C4-2B (cell line): ENCODE measurements around the gene LDB2.

Source experiments
- CTCF ChIP-seq: fragments of 450-650 bp; conservative IDR thresholded peaks from 2 replicates; pipeline ENCODE4 v1.5.1; 2017; ENCODE audit warnings: mild to moderate bottlenecking
- ZFX ChIP-seq: fragments of 450-650 bp; IDR thresholded peaks from 2 replicates; pipeline ENCODE4 v1.6.1; 2017

DNA sequence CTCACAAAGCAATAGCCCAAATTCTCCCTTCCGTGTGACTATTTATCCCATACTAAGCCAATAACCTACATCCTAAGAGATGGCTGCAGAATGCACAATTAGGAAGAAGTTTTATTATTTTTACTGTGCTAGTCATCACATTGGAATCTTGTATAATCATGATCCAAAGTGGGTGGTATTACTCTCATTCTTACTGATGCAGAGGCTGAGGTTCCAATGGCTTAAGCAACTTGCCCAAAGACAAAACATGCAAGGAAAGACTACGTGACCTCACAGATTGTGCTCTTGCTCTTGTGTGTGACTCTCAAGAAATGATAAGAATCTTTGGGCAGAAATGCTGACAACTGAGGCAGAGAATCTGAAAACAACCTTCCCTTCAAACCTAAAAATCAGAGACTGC lies 212.2 kb downstream of the LDB2 start:
- TF ChIP-seq CTCF (no peak), ZFX (no peak)
